Large intestine (tissue), 12 donors: ENCODE data around the gene TM2D3. TPM values are rescaled to one million over a fixed set of nuclear protein-coding genes. Genes with fewer than 3 reads are reported as not detected.
A peak's percentile ranks its signal among the peaks of the same experiment; 100 is the strongest.

Source experiments
- DNase-seq, 2 donors: peaks; one replicate each; pipeline versions ENCODE4 v3.0.0 to v3.0.0-alpha.2; 2013
- H3K27ac ChIP-seq: one replicate; pipeline ENCODE4 v1.5.1; 2013; ENCODE audit warnings: low read length
- H3K27me3 ChIP-seq: 2 replicates; pipeline ENCODE4 v1.6.1; 2013; ENCODE audit warnings: low read length; ENCODE audit not compliant: control insufficient read depth, insufficient read depth
- H3K36me3 ChIP-seq: 2 replicates; pipeline ENCODE4 v1.6.1; 2013; ENCODE audit warnings: low read length; ENCODE audit not compliant: control insufficient read depth, insufficient read depth
- H3K4me1 ChIP-seq: one replicate; pipeline ENCODE4 v1.6.1; 2013; ENCODE audit warnings: low read length; ENCODE audit not compliant: control insufficient read depth, insufficient read depth
- H3K4me3 ChIP-seq: one replicate; pipeline ENCODE4 v1.5.1; 2013; ENCODE audit warnings: low read length
- H3K9me3 ChIP-seq: one replicate; pipeline ENCODE4 v1.6.1; 2013; ENCODE audit warnings: mild to moderate bottlenecking, low read depth, low read length, moderate library complexity; ENCODE audit not compliant: control insufficient read depth
- WGBS: methylation state at CpG from one replicate; pipeline ENCODE4 v1.1.5; 2013; ENCODE audit warnings: low lambda C conversion rate; ENCODE audit not compliant: insufficient coverage; 5-methylcytosine and 5-hydroxymethylcytosine counted together
- long read RNA-seq, 11 donors: transcript quantifications; one replicate each; lab custom pipeline, GENCODE V29; 2026
- polyA plus RNA-seq: library from polyadenylated mRNA; unstranded; fragments of 120-200 nt; gene quantifications from one replicate; pipeline ENCODE4 v1.2.1, GENCODE V29; 2013

TM2D3 gene
- polyA plus RNA-seq = 49.5 TPM
- long read RNA-seq, donor 1, transcript TM2D3-202 (5 exons, 1,329 nt) = major isoform, 6 of 15 reads
- long read RNA-seq, donor 1, transcript TM2D3-208 (2 exons, 2,133 nt) = major isoform, 6 of 15 reads
- long read RNA-seq, donor 1, partial matches to known transcripts = 0 of 15 reads
- long read RNA-seq, donor 1, other reads (novel, unspliced or antisense) = 0 of 15 reads
- long read RNA-seq, donor 2, transcript TM2D3-201 (6 exons, 1,381 nt) = minor isoform, 6 of 39 reads
- long read RNA-seq, donor 2, transcript TM2D3-202 (5 exons, 1,329 nt) = major isoform, 18 of 39 reads
- long read RNA-seq, donor 2, transcript TM2D3-208 (2 exons, 2,133 nt) = minor isoform, 6 of 39 reads
- long read RNA-seq, donor 2, partial matches to known transcripts = 5 of 39 reads
- long read RNA-seq, donor 2, other reads (novel, unspliced or antisense) = 0 of 39 reads
- long read RNA-seq, donor 3 = 0 reads
- long read RNA-seq, donor 4, partial matches to known transcripts = 0 of 10 reads
- long read RNA-seq, donor 4, other reads (novel, unspliced or antisense) = 0 of 10 reads
- long read RNA-seq, donor 5, transcript TM2D3-201 (6 exons, 1,381 nt) = minor isoform, 5 of 15 reads
- long read RNA-seq, donor 5, transcript TM2D3-202 (5 exons, 1,329 nt) = major isoform, 6 of 15 reads
- long read RNA-seq, donor 5, partial matches to known transcripts = 0 of 15 reads
- long read RNA-seq, donor 5, other reads (novel, unspliced or antisense) = 0 of 15 reads
- long read RNA-seq, donor 6, transcript TM2D3-201 (6 exons, 1,381 nt) = minor isoform, 6 of 17 reads
- long read RNA-seq, donor 6, transcript TM2D3-202 (5 exons, 1,329 nt) = major isoform, 8 of 17 reads
- long read RNA-seq, donor 6, partial matches to known transcripts = 0 of 17 reads
- long read RNA-seq, donor 6, other reads (novel, unspliced or antisense) = 0 of 17 reads
- long read RNA-seq, donor 7, transcript TM2D3-202 (5 exons, 1,329 nt) = major isoform, 6 of 13 reads
- long read RNA-seq, donor 7, partial matches to known transcripts = 0 of 13 reads
- long read RNA-seq, donor 7, other reads (novel, unspliced or antisense) = 0 of 13 reads
- long read RNA-seq, donor 8, transcript TM2D3-202 (5 exons, 1,329 nt) = major isoform, 15 of 31 reads
- long read RNA-seq, donor 8, transcript TM2D3-201 (6 exons, 1,381 nt) = minor isoform, 5 of 31 reads
- long read RNA-seq, donor 8, partial matches to known transcripts = 0 of 31 reads
- long read RNA-seq, donor 8, other reads (novel, unspliced or antisense) = 0 of 31 reads
- long read RNA-seq, donor 9, transcript TM2D3-201 (6 exons, 1,381 nt) = minor isoform, 9 of 30 reads
- long read RNA-seq, donor 9, transcript TM2D3-202 (5 exons, 1,329 nt) = major isoform, 16 of 30 reads
- long read RNA-seq, donor 9, partial matches to known transcripts = 0 of 30 reads
- long read RNA-seq, donor 9, other reads (novel, unspliced or antisense) = 0 of 30 reads
- long read RNA-seq, donor 10, transcript TM2D3-202 (5 exons, 1,329 nt) = major isoform, 10 of 26 reads
- long read RNA-seq, donor 10, transcript TM2D3-201 (6 exons, 1,381 nt) = minor isoform, 8 of 26 reads
- long read RNA-seq, donor 10, partial matches to known transcripts = 0 of 26 reads
- long read RNA-seq, donor 10, other reads (novel, unspliced or antisense) = 0 of 26 reads
- long read RNA-seq, donor 11, transcript TM2D3-201 (6 exons, 1,381 nt) = minor isoform, 8 of 23 reads
- long read RNA-seq, donor 11, transcript TM2D3-202 (5 exons, 1,329 nt) = major isoform, 11 of 23 reads
- long read RNA-seq, donor 11, partial matches to known transcripts = 0 of 23 reads
- long read RNA-seq, donor 11, other reads (novel, unspliced or antisense) = 0 of 23 reads

GRCh38 chr15:101652098-101652785 is at the start of gene TM2D3:
TSS of gene TM2D3 (minus strand) at chr15:101652381. CDS start at chr15:101652361, 20 bp downstream.
- Histone ChIP-seq H3K4me1 (peaks cover 9% of the 10 kb centered on the region), H3K4me3 (peak within 1 kb of the TSS; percentile 98), H3K27ac (peak within 1 kb of the TSS; percentile 97), H3K9me3 (no peaks in the 10 kb centered on the region), H3K27me3 (no peaks in the 10 kb centered on the region), H3K36me3 (peaks cover 23% of the 10 kb centered on the region)
- no CpG with 5 or more reads among the region's 75 CpGs for WGBS
- peak; percentile 94 to 95 for DNase-seq

- no peak overlapping the region for H3K27ac ChIP-seq
- no peaks in the 10 kb centered on the region for H3K4me1 ChIP-seq
- H3K27me3 ChIP-seq = no peaks in the 10 kb centered on the region
- H3K36me3 ChIP-seq = peaks cover 79% of the 10 kb centered on the region
- WGBS = no CpG with 5 or more reads among the region's 2 CpGs
- no peak for DNase-seq
- no peaks in the 10 kb centered on the region for H3K9me3 ChIP-seq
- no peak overlapping the region for H3K4me3 ChIP-seq
Measured at GRCh38 chr15:101698314-101698713, 46.1 kb upstream of the TM2D3 start.

- no CpG with 5 or more reads among the region's 7 CpGs for WGBS
- H3K9me3 ChIP-seq = no peaks in the 10 kb centered on the region
- no peak for DNase-seq
- no peaks in the 10 kb centered on the region for H3K4me1 ChIP-seq
- H3K27me3 ChIP-seq = no peaks in the 10 kb centered on the region
- H3K36me3 ChIP-seq = peaks cover 79% of the 10 kb centered on the region
- H3K27ac ChIP-seq = no peak overlapping the region
- H3K4me3 ChIP-seq = no peak overlapping the region
Measured at GRCh38 chr15:101697488-101697887, 45.3 kb upstream of the TM2D3 start.

GRCh38 chr15:101696829-101697228 is 44.6 kb upstream of the TM2D3 start:
- Histone ChIP-seq H3K4me3 (no peak overlapping the region), H3K27ac (no peak overlapping the region), H3K36me3 (peaks cover 76% of the 10 kb centered on the region), H3K27me3 (no peaks in the 10 kb centered on the region), H3K4me1 (no peaks in the 10 kb centered on the region), H3K9me3 (no peaks in the 10 kb centered on the region)
- no peak for DNase-seq
- WGBS = no CpG with 5 or more reads among the region's 1 CpG

GRCh38 chr15:101694261-101694660 is 42.1 kb upstream of the TM2D3 start:
- no peak for DNase-seq

GRCh38 chr15:101692801-101693598 is 40.8 kb upstream of the TM2D3 start:
- peaks cover 58% of the 10 kb centered on the region for H3K36me3 ChIP-seq

More at GRCh38 chr15:101694261-101694660, 42.1 kb upstream of the TM2D3 start:
- no peaks in the 10 kb centered on the region for H3K4me1 ChIP-seq
- no peak overlapping the region for H3K27ac ChIP-seq
- no peaks in the 10 kb centered on the region for H3K27me3 ChIP-seq
- peaks cover 68% of the 10 kb centered on the region for H3K36me3 ChIP-seq
- no peaks in the 10 kb centered on the region for H3K9me3 ChIP-seq
- H3K4me3 ChIP-seq = no peak overlapping the region
- WGBS = 100% methylated on average over 1 of the region's 2 CpGs

GRCh38 chr15:101689901-101690300 is 37.7 kb upstream of the TM2D3 start:
- DNase-seq = peak in 1 of 2 donors; percentile 8
- 100% methylated on average over 3 of the region's 6 CpGs for WGBS
- H3K27me3 ChIP-seq = no peaks in the 10 kb centered on the region
- H3K36me3 ChIP-seq = peaks cover 36% of the 10 kb centered on the region
- H3K9me3 ChIP-seq = no peaks in the 10 kb centered on the region
- H3K27ac ChIP-seq = no peak overlapping the region
- no peak overlapping the region for H3K4me3 ChIP-seq
- no peaks in the 10 kb centered on the region for H3K4me1 ChIP-seq

More at GRCh38 chr15:101692801-101693598, 40.8 kb upstream of the TM2D3 start:
- H3K4me3 ChIP-seq = no peak overlapping the region
- H3K27ac ChIP-seq = no peak overlapping the region
- DNase-seq = no peak
- H3K4me1 ChIP-seq = no peaks in the 10 kb centered on the region
- WGBS = 100% methylated on average over 2 of the region's 4 CpGs
- H3K27me3 ChIP-seq = no peaks in the 10 kb centered on the region
- no peaks in the 10 kb centered on the region for H3K9me3 ChIP-seq

- Histone ChIP-seq H3K27me3 (no peaks in the 10 kb centered on the region), H3K9me3 (no peaks in the 10 kb centered on the region), H3K27ac (no peak overlapping the region), H3K4me3 (no peak overlapping the region), H3K4me1 (no peaks in the 10 kb centered on the region), H3K36me3 (peaks cover 25% of the 10 kb centered on the region)
- DNase-seq = no peak
- no CpG with 5 or more reads among the region's 2 CpGs for WGBS
Measured at GRCh38 chr15:101686718-101687117, 34.5 kb upstream of the TM2D3 start.
